Upper lobe of right lung (tissue), 1 donor: ENCODE measurements around the gene FOXC2. TPM values are rescaled to one million over a fixed set of nuclear protein-coding genes. Genes with fewer than 3 reads are reported as not detected.
A peak's percentile ranks its signal among the peaks of the same experiment; 100 is the strongest.

Experiments
- ATAC-seq: fragments of 200-7000 bp; cut with Tn5 transposase; one replicate; pipeline ENCODE4 v1.9.1; 2020; ENCODE audit warnings: mild to moderate bottlenecking, moderate library complexity
- DNase-seq: peaks from one replicate; pipeline ENCODE4 v3.0.0-alpha.2; 2020
- H3K27ac ChIP-seq: fragments of 200-600 bp; one replicate; pipeline ENCODE4 v1.8.0; 2022
- H3K27me3 ChIP-seq: fragments of 200-600 bp; one replicate; pipeline ENCODE4 v1.8.0; 2022; ENCODE audit warnings: mild to moderate bottlenecking
- H3K36me3 ChIP-seq: fragments of 200-600 bp; one replicate; pipeline ENCODE4 v1.8.0; 2022
- H3K4me1 ChIP-seq: fragments of 200-600 bp; one replicate; pipeline ENCODE4 v1.8.0; 2022
- H3K4me3 ChIP-seq: fragments of 200-600 bp; one replicate; pipeline ENCODE4 v1.8.0; 2022; ENCODE audit warnings: mild to moderate bottlenecking
- H3K9me3 ChIP-seq: fragments of 200-600 bp; one replicate; pipeline ENCODE4 v1.8.0; 2022
- intact Hi-C: fragments of 100-400 bp; cut with DNase I; formaldehyde crosslinking; loops from one replicate; pipeline ENCODE4 v1.11.0; 2022
- total RNA-seq: library from RNA; stranded (reverse); fragmentation: NEBNext Ultra II Directional; extraction: Animal tissue kit (Norgen Biotek cat#: 25700); gene quantifications from one replicate; pipeline ENCODE4 v1.2.1, GENCODE V29; 2021
- TF ChIP-seq, protein P1 (sequence below): fragments of 200-600 bp; IDR thresholded peaks from one replicate; pipeline ENCODE4 v1.8.0; 2022; ENCODE audit warnings: antibody characterized with exemption
- donor health status: DM: no; HTN: yes; CAD: no; lungs with severe emphysema.

Gene FOXC2
- total RNA-seq, 1 donor from 2014 or later = 1.1 TPM

DNA sequence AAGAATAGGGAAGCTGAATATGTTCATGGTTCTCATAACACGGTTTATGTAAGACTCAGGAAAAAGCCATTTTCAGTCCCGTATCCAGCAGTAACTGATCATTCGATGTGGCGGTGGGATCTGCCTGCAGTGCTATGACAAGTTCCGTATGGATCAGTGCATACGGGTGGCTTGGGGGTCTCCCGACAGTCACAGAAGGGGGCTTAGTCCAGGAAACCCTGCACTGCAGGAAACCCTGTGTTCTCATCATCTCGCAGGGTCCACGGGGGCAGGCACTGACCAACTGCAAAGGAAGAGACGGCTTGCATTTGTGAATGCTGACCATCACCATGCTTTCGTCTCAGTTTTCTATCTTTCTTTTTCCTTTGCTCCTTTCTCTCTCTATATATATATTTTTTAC lies 19.3 kb upstream of the FOXC2 start:
- ATAC-seq = no peak
- intact Hi-C loops = no loop called here
- Histone ChIP-seq H3K27ac (no peak overlapping the region), H3K4me1 (no peaks in the 10 kb centered on the region), H3K27me3 (no peaks in the 10 kb centered on the region), H3K4me3 (no peak overlapping the region), H3K36me3 (peaks cover 36% of the 10 kb centered on the region), H3K9me3 (no peaks in the 10 kb centered on the region)
- TF ChIP-seq, protein P1, sequence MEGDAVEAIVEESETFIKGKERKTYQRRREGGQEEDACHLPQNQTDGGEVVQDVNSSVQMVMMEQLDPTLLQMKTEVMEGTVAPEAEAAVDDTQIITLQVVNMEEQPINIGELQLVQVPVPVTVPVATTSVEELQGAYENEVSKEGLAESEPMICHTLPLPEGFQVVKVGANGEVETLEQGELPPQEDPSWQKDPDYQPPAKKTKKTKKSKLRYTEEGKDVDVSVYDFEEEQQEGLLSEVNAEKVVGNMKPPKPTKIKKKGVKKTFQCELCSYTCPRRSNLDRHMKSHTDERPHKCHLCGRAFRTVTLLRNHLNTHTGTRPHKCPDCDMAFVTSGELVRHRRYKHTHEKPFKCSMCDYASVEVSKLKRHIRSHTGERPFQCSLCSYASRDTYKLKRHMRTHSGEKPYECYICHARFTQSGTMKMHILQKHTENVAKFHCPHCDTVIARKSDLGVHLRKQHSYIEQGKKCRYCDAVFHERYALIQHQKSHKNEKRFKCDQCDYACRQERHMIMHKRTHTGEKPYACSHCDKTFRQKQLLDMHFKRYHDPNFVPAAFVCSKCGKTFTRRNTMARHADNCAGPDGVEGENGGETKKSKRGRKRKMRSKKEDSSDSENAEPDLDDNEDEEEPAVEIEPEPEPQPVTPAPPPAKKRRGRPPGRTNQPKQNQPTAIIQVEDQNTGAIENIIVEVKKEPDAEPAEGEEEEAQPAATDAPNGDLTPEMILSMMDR = no peak
- peak; percentile 36 for DNase-seq

DNA sequence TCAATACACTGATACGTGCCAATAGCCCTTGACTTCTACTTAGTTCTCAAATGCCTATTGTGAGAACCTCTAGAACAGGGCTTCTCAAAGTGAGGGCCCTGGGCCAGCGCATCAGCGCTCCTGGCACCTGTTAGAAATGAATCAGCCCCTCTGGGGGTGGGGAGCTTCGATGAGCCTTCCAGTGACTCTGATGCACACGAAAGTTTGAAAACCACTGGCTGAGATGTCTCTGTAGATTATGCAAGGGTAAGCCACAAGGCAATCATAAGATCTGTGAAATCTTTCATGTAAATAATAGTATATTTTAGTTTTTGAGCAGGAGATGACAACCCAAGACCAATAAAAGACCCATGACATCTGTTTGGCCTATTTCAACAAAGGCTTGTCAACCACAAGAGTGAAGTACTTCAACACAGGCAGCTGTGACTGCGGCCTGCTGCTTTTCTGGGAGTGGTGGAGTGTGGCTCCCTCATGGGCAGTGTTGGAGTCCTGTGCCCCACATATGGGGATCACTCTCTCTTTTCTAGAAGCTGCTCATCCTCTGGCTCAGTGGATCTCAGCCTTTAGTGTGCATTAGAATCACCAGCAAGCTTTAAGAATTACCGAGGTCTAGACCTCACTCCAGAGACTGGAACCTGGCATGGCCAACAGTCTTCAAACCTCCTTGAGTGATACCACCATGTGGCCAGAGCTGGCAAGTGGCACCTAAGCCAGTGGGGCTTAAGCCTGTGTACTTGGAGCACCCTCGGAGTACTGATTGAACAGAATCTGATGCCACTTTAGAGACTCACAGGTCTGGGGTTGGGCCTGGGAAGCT lies 17.3 kb upstream of the FOXC2 start:
- Histone ChIP-seq H3K9me3 (no peaks in the 10 kb centered on the region), H3K36me3 (peaks cover 27% of the 10 kb centered on the region), H3K27me3 (no peaks in the 10 kb centered on the region), H3K4me1 (peaks cover 4% of the 10 kb centered on the region), H3K27ac (no peak overlapping the region), H3K4me3 (no peak overlapping the region)
- intact Hi-C loops = no loop called here
- no peak for ATAC-seq
- no peak for DNase-seq
- TF ChIP-seq, protein P1 = no peak

DNA sequence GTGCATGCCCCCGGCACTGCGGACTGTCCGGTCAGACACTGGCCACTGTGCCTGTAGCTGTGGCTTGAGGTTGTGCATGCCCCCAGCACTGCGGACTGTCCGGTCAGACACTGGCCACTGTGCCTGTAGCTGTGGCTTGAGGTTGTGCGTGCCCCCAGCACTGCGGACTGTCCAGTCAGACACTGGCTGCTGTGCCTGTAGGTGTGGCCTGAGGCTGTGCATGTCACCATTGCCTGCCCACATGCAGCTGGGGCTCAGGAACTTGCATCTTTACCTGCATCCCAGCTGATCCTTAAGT lies 16.8 kb upstream of the FOXC2 start:
- peaks cover 26% of the 10 kb centered on the region for H3K36me3 ChIP-seq
- TF ChIP-seq, protein P1 = no peak

DNA sequence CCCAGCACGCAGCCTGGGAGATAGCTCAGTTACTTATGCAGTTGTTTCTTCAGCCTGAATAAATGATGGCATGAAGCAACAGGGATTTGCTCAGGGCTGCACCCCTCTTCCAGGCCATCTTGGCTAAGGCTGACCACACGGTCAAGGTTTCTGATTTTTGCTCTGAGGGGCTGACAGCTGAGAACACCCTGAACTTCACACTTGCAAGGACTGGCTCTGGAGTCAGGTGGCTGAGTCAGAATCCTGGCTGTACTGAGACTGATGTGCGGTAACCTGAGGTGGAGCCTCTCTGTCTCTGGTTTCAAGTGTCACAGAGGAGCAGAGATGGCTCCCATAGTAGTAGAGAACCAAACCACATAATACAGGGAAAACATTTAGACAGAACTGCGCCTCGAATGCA lies 16.3 kb upstream of the FOXC2 start:
- ATAC-seq (no peak), DNase-seq (no peak)
- Histone ChIP-seq H3K27me3 (no peaks in the 10 kb centered on the region), H3K36me3 (peaks cover 25% of the 10 kb centered on the region), H3K9me3 (no peaks in the 10 kb centered on the region), H3K4me1 (peaks cover 8% of the 10 kb centered on the region), H3K27ac (no peak overlapping the region), H3K4me3 (no peak overlapping the region)
- TF ChIP-seq, protein P1 = no peak
- intact Hi-C loops = no loop called here

More for the DNA sequence above, 16.8 kb upstream of the FOXC2 start:
- Histone ChIP-seq H3K4me1 (peaks cover 8% of the 10 kb centered on the region), H3K27me3 (no peaks in the 10 kb centered on the region), H3K9me3 (no peaks in the 10 kb centered on the region), H3K27ac (no peak overlapping the region), H3K4me3 (no peak overlapping the region)
- intact Hi-C loops = no loop called here
- peak; percentile 18 for ATAC-seq
- no peak for DNase-seq

DNA sequence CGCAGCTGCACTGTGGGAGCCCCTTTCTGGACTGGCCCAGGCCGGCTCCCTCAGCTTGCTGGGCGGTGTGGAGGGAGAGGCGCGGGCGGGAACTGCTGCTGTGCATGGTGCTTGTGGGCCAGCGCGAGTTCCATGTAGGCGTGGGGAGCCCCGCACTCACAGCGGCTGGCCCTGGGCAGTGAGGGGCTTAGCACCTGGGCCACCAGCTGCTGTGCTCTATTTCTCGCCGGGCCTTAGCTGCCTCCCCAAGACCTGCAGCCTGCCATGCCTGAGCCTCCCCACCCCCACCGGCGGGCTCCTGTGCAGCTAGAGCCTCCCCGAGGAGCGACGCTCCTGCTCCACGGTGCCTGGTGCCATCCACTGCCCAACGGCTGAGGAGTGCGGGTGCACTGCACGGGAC lies 13.3 kb upstream of the FOXC2 start:
- Histone ChIP-seq H3K4me1 (peaks cover 12% of the 10 kb centered on the region), H3K9me3 (no peaks in the 10 kb centered on the region), H3K4me3 (no peak overlapping the region), H3K27me3 (peaks cover 7% of the 10 kb centered on the region), H3K27ac (no peak overlapping the region), H3K36me3 (peaks cover 8% of the 10 kb centered on the region)
- intact Hi-C loops = no loop called here
- DNase-seq = peak; percentile 62
- no peak for ATAC-seq
- TF ChIP-seq, protein P1 = no peak

- no peak for DNase-seq
- intact Hi-C loops = no loop called here
- peak overlapping the region; percentile 89 for H3K27ac ChIP-seq
- H3K27me3 ChIP-seq = peaks cover 13% of the 10 kb centered on the region
- TF ChIP-seq, protein P1 = no peak
- no peaks in the 10 kb centered on the region for H3K9me3 ChIP-seq
- peak overlapping the region; percentile 71 for H3K4me3 ChIP-seq
- ATAC-seq = no peak
- H3K4me1 ChIP-seq = peaks cover 12% of the 10 kb centered on the region
- H3K36me3 ChIP-seq = peaks cover 8% of the 10 kb centered on the region
These were observed 12.1 kb upstream of the FOXC2 start for GRCh38 chr16:86554599-86554916.
